ENCODE results near the gene CD33.
"Not testable (repeated sequence)": the region's sequence is repeated elsewhere in the genome, so short reads cannot be mapped to it uniquely, and the experiment has no call there.

Gene CD33

GRCh38 chr19:51203916-51204315 lies 21.0 kb upstream of the CD33 start:
- DNase-seq: no peak
- Histone ChIP-seq H3K4me3 (ENCODE audit: low read depth, low read length) (no peak overlapping the region), H3K27me3 (no peaks in the 10 kb centered on the region), H3K36me3 (no peaks in the 10 kb centered on the region), H3K9me3 (no peaks in the 10 kb centered on the region), H3K4me1 (no peaks in the 10 kb centered on the region)
- no peak for TF ChIP-seq CTCF (IDR thresholded peaks at IDR 0.05; ENCODE audit: low read depth, low read length)

- Histone ChIP-seq H3K4me1 (no peaks in the 10 kb centered on the region), H3K36me3 (no peaks in the 10 kb centered on the region), H3K9me3 (no peaks in the 10 kb centered on the region), H3K4me3 (ENCODE audit: low read depth, low read length) (no peak overlapping the region), H3K27me3 (0 out of 2 replicates have a peak, but pooled peaks cover under 1% of the 10 kb centered on the region)
- DNase-seq: no peak
- TF ChIP-seq CTCF (IDR thresholded peaks at IDR 0.05; ENCODE audit: low read depth, low read length): no peak
These were observed 20.6 kb upstream of the CD33 start for GRCh38 chr19:51204321-51204720.

- H3K27me3 ChIP-seq: 0 out of 2 replicates have a peak, but pooled peaks cover 3% of the 10 kb centered on the region
- TF ChIP-seq CTCF (IDR thresholded peaks at IDR 0.05; ENCODE audit: low read depth, low read length): no peak
- no peaks in the 10 kb centered on the region for H3K4me1 ChIP-seq
- DNase-seq: no peak
- no peak overlapping the region for H3K4me3 ChIP-seq (ENCODE audit: low read depth, low read length)
- H3K36me3 ChIP-seq: no peaks in the 10 kb centered on the region
- no peaks in the 10 kb centered on the region for H3K9me3 ChIP-seq
These were observed 17.1 kb upstream of the CD33 start for GRCh38 chr19:51207747-51208146.

GRCh38 chr19:51210191-51210784 lies 14.6 kb upstream of the CD33 start:
- no peaks in the 10 kb centered on the region for H3K9me3 ChIP-seq
- no peaks in the 10 kb centered on the region for H3K36me3 ChIP-seq
- no peak overlapping the region for H3K4me3 ChIP-seq (ENCODE audit: low read depth, low read length)
- no peaks in the 10 kb centered on the region for H3K4me1 ChIP-seq
- TF ChIP-seq CTCF (IDR thresholded peaks at IDR 0.05; ENCODE audit: low read depth, low read length): no peak
- no peak for DNase-seq
- 0 out of 2 replicates have a peak, but pooled peaks cover 3% of the 10 kb centered on the region for H3K27me3 ChIP-seq

- H3K4me3 ChIP-seq (ENCODE audit: low read depth, low read length); DNase-seq; H3K4me1 ChIP-seq; H3K27me3 ChIP-seq; H3K36me3 ChIP-seq; H3K9me3 ChIP-seq: not testable (repeated sequence)
These were observed 14.0 kb upstream of the CD33 start for GRCh38 chr19:51210874-51211361.

- no peak overlapping the region for H3K4me3 ChIP-seq (ENCODE audit: low read depth, low read length)
- no peak for TF ChIP-seq CTCF (IDR thresholded peaks at IDR 0.05; ENCODE audit: low read depth, low read length)
- no peaks in the 10 kb centered on the region for H3K36me3 ChIP-seq
- 0 out of 2 replicates have a peak, but pooled peaks cover 3% of the 10 kb centered on the region for H3K27me3 ChIP-seq
- no peaks in the 10 kb centered on the region for H3K4me1 ChIP-seq
- H3K9me3 ChIP-seq: no peaks in the 10 kb centered on the region
- no peak for DNase-seq
These were observed 13.0 kb upstream of the CD33 start for GRCh38 chr19:51211833-51212232.

All from BE2C (cell line).